ENCODE data around the gene DIP2C.
"Not testable (repeated sequence)": the region's sequence is repeated elsewhere in the genome, so short reads cannot be mapped to it uniquely, and the experiment has no call there.

The DIP2C gene

GRCh38 chr10:427761-428519 is 261.5 kb downstream of the DIP2C start:
- no peak for DNase-seq

GRCh38 chr10:425365-425764 is 264.1 kb downstream of the DIP2C start:
- DNase-seq, result not testable (repeated sequence)

GRCh38 chr10:424724-425123 is 264.7 kb downstream of the DIP2C start:
- DNase-seq, result not testable (repeated sequence)

- no peak for DNase-seq
These were observed 266.3 kb downstream of the DIP2C start for GRCh38 chr10:423178-423577.

GRCh38 chr10:422675-423074 is 266.8 kb downstream of the DIP2C start:
- DNase-seq, result no peak

GRCh38 chr10:422241-422640 is 267.2 kb downstream of the DIP2C start:
- no peak for DNase-seq

- DNase-seq, result no peak
These were observed 268.3 kb downstream of the DIP2C start for GRCh38 chr10:421170-421569.

GRCh38 chr10:420154-421121 is 269.0 kb downstream of the DIP2C start:
- DNase-seq, result no peak

GRCh38 chr10:418894-419293 is 270.6 kb downstream of the DIP2C start:
- no peak for DNase-seq

GRCh38 chr10:418226-418625 is 271.2 kb downstream of the DIP2C start:
- DNase-seq, result no peak

- peak; percentile 47 for DNase-seq
These were observed 273.4 kb downstream of the DIP2C start for GRCh38 chr10:416091-416515.

GRCh38 chr10:413662-414071 is 275.8 kb downstream of the DIP2C start:
- no peak for DNase-seq

GRCh38 chr10:412109-412508 is 277.4 kb downstream of the DIP2C start:
- no peak for DNase-seq

- DNase-seq, result no peak
These were observed 277.9 kb downstream of the DIP2C start for GRCh38 chr10:411603-412002.

GRCh38 chr10:409408-410040 is 279.9 kb downstream of the DIP2C start:
- no peak for DNase-seq

- no peak for DNase-seq
These were observed 281.2 kb downstream of the DIP2C start for GRCh38 chr10:408236-408635.

- no peak for DNase-seq
These were observed 282.5 kb downstream of the DIP2C start for GRCh38 chr10:406976-407375.

GRCh38 chr10:405648-406047 is 283.8 kb downstream of the DIP2C start:
- no peak for DNase-seq

GRCh38 chr10:404991-405390 is 284.5 kb downstream of the DIP2C start:
- no peak for DNase-seq

GRCh38 chr10:404346-404745 is 285.1 kb downstream of the DIP2C start:
- no peak for DNase-seq

GRCh38 chr10:398954-399353 is 290.5 kb downstream of the DIP2C start:
- no peak for DNase-seq

GRCh38 chr10:397321-398068 is 292.0 kb downstream of the DIP2C start:
- no peak for DNase-seq
